Erythroblast (primary cell): Measurements from ENCODE around the gene ITGA7.

Experiments used
- GATA1 ChIP-seq: IDR thresholded peaks from 2 replicates; pipeline ENCODE4 v1.6.1; 2011; ENCODE audit warnings: low read depth, mild to moderate bottlenecking, control low read depth, low read length, moderate library complexity
- POLR2A ChIP-seq: IDR thresholded peaks from 2 replicates; pipeline ENCODE4 v1.6.1; 2011; ENCODE audit warnings: mild to moderate bottlenecking, low read length

GRCh38 chr12:55748230-55748993, 40.7 kb upstream of the ITGA7 start:
- TF ChIP-seq POLR2A (no peak), GATA1 (no peak)
